ENCODE results near the gene RNF115. TPM values are rescaled to one million over a fixed set of nuclear protein-coding genes. Genes with fewer than 3 reads are reported as not detected.

Gene RNF115
- total and polyA plus RNA-seq, 2 of the 13 experiments (the other 11 are each of a cell fraction or from before 2014, with no cell fraction given): 6.0 to 10.1 TPM

- TF ChIP-seq ZBTB34 (CRISPR knock-in tag; IDR thresholded peaks at IDR 0.05) (no peak), ZNF614 (CRISPR knock-in tag; IDR thresholded peaks at IDR 0.05; ENCODE audit: borderline replicate concordance) (peak; percentile 24; the same call in 1 of the 2 replicates), ZNF333 (CRISPR knock-in tag; IDR thresholded peaks at IDR 0.05; ENCODE audit: borderline replicate concordance) (no peak), ZNF430 (CRISPR knock-in tag; IDR thresholded peaks at IDR 0.05) (no peak), ZNF30 (CRISPR knock-in tag; IDR thresholded peaks at IDR 0.05) (no peak), RNF219 (CRISPR knock-in tag; IDR thresholded peaks at IDR 0.05) (no peak), IRF2 (CRISPR knock-in tag; IDR thresholded peaks at IDR 0.05) (no peak), ZNF124 (CRISPR knock-in tag; IDR thresholded peaks at IDR 0.05) (0 out of 2 replicates have a peak, but pooled peaks have one; percentile 47), ERF (CRISPR knock-in tag; IDR thresholded peaks at IDR 0.05) (no peak), YY1 (IDR thresholded peaks at IDR 0.05; ENCODE audit: insufficient read depth, insufficient replicate concordance, low read depth, low read length) (peak; percentile 43), FOXO1 (CRISPR knock-in tag; IDR thresholded peaks at IDR 0.05) (no peak), SRF (IDR thresholded peaks at IDR 0.05; ENCODE audit: low read depth, low read length) (no peak), U2AF2 (IDR thresholded peaks at IDR 0.05; ENCODE audit: low read depth, low read length) (no peak), SMC3 (IDR thresholded peaks at IDR 0.05; ENCODE audit: low read length) (no peak; the same call in 1 of the 2 replicates), DZIP1 (CRISPR knock-in tag; IDR thresholded peaks at IDR 0.05) (peak; percentile 42; the same call in 1 of the 2 replicates), ZNF781 (CRISPR knock-in tag; IDR thresholded peaks at IDR 0.05; ENCODE audit: borderline replicate concordance, not compliant biosample characterization) (no peak), ZNF160 (CRISPR knock-in tag; IDR thresholded peaks at IDR 0.05) (peak; percentile 33; the same call in 1 of the 2 replicates), ZNF687 (CRISPR knock-in tag; IDR thresholded peaks at IDR 0.05) (peak; percentile 83)
Measured at GRCh38 chr1:145720878-145721671, 102.8 kb downstream of the RNF115 start (continued).

All from HepG2 (cell line).